Thyroid gland (tissue), 4 donors: ENCODE results near the gene TTC39A.

Source experiments
- POLR2A ChIP-seq, 2 donors: fragments of 450-650 bp; IDR thresholded peaks; one replicate each; pipeline ENCODE4 v1.6.1; 2017; ENCODE audit warnings: antibody characterized with exemption in 2 of 2, mild to moderate bottlenecking in 2 of 2, moderate library complexity in 1 of 2
- TF ChIP-seq, protein P1 (sequence below), 6 experiments: fragments of 200-600 bp in 3 of 6; fragments of 450-650 bp in 3 of 6; sonication (generic) in 3 of 6; IDR thresholded peaks; one replicate each; pipeline ENCODE4 v1.5.1; 2016 to 2019; ENCODE audit warnings: antibody characterized with exemption in 6 of 6, mild to moderate bottlenecking in 2 of 6, inconsistent platforms in 1 of 6, moderate library complexity in 1 of 6

DNA sequence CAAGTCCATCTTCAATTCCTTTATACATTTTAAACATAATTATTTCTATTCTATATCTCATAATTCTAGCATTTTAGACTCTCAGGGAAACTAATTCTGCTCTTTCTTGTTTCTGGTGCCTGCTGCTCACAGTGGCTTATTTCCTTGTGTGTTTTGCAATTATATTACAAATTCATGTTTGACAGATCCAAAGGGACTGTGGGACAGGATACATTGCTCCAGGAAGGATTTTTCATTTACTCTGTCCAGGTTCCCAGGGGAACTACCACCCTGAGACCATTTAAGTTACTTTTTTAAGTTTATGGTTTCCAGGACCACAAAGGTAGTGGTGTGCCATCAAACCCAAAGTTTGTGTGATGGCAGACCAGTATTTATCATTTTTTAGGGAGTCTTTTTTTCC is 6.6 kb downstream of the TTC39A start:
- TF ChIP-seq POLR2A (IDR thresholded peaks at IDR 0.05), result no peak
- TF ChIP-seq, protein P1, sequence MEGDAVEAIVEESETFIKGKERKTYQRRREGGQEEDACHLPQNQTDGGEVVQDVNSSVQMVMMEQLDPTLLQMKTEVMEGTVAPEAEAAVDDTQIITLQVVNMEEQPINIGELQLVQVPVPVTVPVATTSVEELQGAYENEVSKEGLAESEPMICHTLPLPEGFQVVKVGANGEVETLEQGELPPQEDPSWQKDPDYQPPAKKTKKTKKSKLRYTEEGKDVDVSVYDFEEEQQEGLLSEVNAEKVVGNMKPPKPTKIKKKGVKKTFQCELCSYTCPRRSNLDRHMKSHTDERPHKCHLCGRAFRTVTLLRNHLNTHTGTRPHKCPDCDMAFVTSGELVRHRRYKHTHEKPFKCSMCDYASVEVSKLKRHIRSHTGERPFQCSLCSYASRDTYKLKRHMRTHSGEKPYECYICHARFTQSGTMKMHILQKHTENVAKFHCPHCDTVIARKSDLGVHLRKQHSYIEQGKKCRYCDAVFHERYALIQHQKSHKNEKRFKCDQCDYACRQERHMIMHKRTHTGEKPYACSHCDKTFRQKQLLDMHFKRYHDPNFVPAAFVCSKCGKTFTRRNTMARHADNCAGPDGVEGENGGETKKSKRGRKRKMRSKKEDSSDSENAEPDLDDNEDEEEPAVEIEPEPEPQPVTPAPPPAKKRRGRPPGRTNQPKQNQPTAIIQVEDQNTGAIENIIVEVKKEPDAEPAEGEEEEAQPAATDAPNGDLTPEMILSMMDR (IDR thresholded peaks at IDR 0.05), result no peak
